Astrocyte (in vitro differentiated cells and primary cell): ENCODE data around the gene LMLN. TPM values are rescaled to one million over a fixed set of nuclear protein-coding genes. Genes with fewer than 3 reads are reported as not detected.

Source experiments
- DNase-seq: peaks from one replicate; pipeline ENCODE4 v3.0.0-alpha.2; 2010; ENCODE audit warnings: low read depth
- FAIRE-seq: peaks from 2 replicates; lab custom pipeline; 2011; peaks lifted over from hg19 to GRCh38; lab: Jason Lieb, UNC
- H2AFZ ChIP-seq: 2 replicates; pipeline ENCODE4 v1.6.0; 2012; ENCODE audit warnings: low read depth, low read length, inconsistent platforms
- H3K27ac ChIP-seq: 2 replicates; pipeline ENCODE4 v1.5.1; 2011; ENCODE audit warnings: low read depth, low read length, inconsistent platforms
- H3K27me3 ChIP-seq: 2 replicates; pipeline ENCODE4 v1.6.0; 2011; ENCODE audit warnings: low read length, inconsistent platforms; ENCODE audit not compliant: insufficient read depth
- H3K36me3 ChIP-seq: 2 replicates; pipeline ENCODE4 v1.5.1; 2011; ENCODE audit warnings: low read length, inconsistent platforms; ENCODE audit not compliant: insufficient read depth
- H3K4me1 ChIP-seq: 2 replicates; pipeline ENCODE4 v1.5.1; 2011; ENCODE audit warnings: low read length, inconsistent platforms; ENCODE audit not compliant: insufficient read depth
- H3K4me2 ChIP-seq: 2 replicates; pipeline ENCODE4 v1.6.0; 2012; ENCODE audit warnings: low read length, inconsistent platforms
- H3K4me3 ChIP-seq: 2 replicates; pipeline ENCODE4 v1.5.1; 2011; ENCODE audit warnings: low read depth, mild to moderate bottlenecking, low read length, inconsistent platforms; ENCODE audit not compliant: insufficient read depth
- H3K79me2 ChIP-seq: 2 replicates; pipeline ENCODE4 v1.6.0; 2012; ENCODE audit warnings: mild to moderate bottlenecking, low read length, inconsistent platforms; ENCODE audit not compliant: insufficient read depth
- H3K9ac ChIP-seq: 2 replicates; pipeline ENCODE4 v1.6.0; 2012; ENCODE audit warnings: mild to moderate bottlenecking, low read length, inconsistent platforms
- H3K9me3 ChIP-seq: 2 replicates; pipeline ENCODE4 v1.5.1; 2012; ENCODE audit warnings: low read depth, mild to moderate bottlenecking, low read length, inconsistent platforms; ENCODE audit not compliant: insufficient read depth
- H4K20me1 ChIP-seq: 2 replicates; pipeline ENCODE4 v1.6.0; 2012; ENCODE audit warnings: low read length, inconsistent platforms; ENCODE audit not compliant: insufficient read depth
- H3K27ac Mint-ChIP-seq: one replicate; pipeline ENCODE4 v1.8.0; 2021; ENCODE audit warnings: mild to moderate bottlenecking, mixed read lengths; ENCODE audit not compliant: unreplicated experiment
- H3K27me3 Mint-ChIP-seq: one replicate; pipeline ENCODE4 v1.8.0; 2021; ENCODE audit warnings: low read depth, mixed read lengths; ENCODE audit not compliant: unreplicated experiment
- H3K36me3 Mint-ChIP-seq: one replicate; pipeline ENCODE4 v1.8.0; 2021; ENCODE audit warnings: low read depth, mixed read lengths; ENCODE audit not compliant: unreplicated experiment
- H3K4me1 Mint-ChIP-seq: one replicate; pipeline ENCODE4 v1.8.0; 2021; ENCODE audit warnings: low read depth, mixed read lengths; ENCODE audit not compliant: unreplicated experiment
- H3K4me3 Mint-ChIP-seq: one replicate; pipeline ENCODE4 v1.8.0; 2021; ENCODE audit warnings: mild to moderate bottlenecking, moderate library complexity, mixed read lengths; ENCODE audit not compliant: unreplicated experiment
- H3K9me3 Mint-ChIP-seq: one replicate; pipeline ENCODE4 v1.8.0; 2021; ENCODE audit warnings: mild to moderate bottlenecking, mixed read lengths; ENCODE audit not compliant: unreplicated experiment
- CTCF ChIP-seq: IDR thresholded peaks from 2 replicates; pipeline ENCODE4 v1.5.1; 2011; ENCODE audit warnings: low read depth, mild to moderate bottlenecking, inconsistent platforms, low read length, moderate library complexity; ENCODE audit not compliant: insufficient read depth
- EZH2 ChIP-seq: IDR thresholded peaks from 2 replicates; pipeline ENCODE4 v1.6.1; 2012; ENCODE audit warnings: mild to moderate bottlenecking, low read length, inconsistent platforms; ENCODE audit not compliant: insufficient read depth
- total RNA-seq: library from RNA; stranded (reverse); gene quantifications from 2 replicates; pipeline ENCODE4 v1.2.1, GENCODE V29; 2021

LMLN gene
- total RNA-seq, 1 donor from 2014 or later, result 6.5 TPM

GRCh38 chr3:198027799-198028390 lies 67.9 kb downstream of the LMLN start:
- Histone ChIP-seq H4K20me1 (no peaks in the 10 kb centered on the region), H3K27ac (no peak overlapping the region), H3K9ac (no peak overlapping the region), H3K27me3 (no peaks in the 10 kb centered on the region), H3K79me2 (no peaks in the 10 kb centered on the region), H3K36me3 (no peaks in the 10 kb centered on the region), H3K4me3 (no peak overlapping the region), H3K4me2 (no peak overlapping the region), H2AFZ (no peak overlapping the region), H3K4me1 (no peaks in the 10 kb centered on the region), H3K9me3 (no peaks in the 10 kb centered on the region)
- FAIRE-seq (peak; percentile 13), DNase-seq (no peak)
- Mint-ChIP-seq H3K4me3 (no peak overlapping the region), H3K27ac (no peak overlapping the region), H3K36me3 (no peaks in the 10 kb centered on the region), H3K27me3 (no peaks in the 10 kb centered on the region), H3K4me1 (no peaks in the 10 kb centered on the region), H3K9me3 (no peaks in the 10 kb centered on the region)
- TF ChIP-seq EZH2 (no peak), CTCF (no peak)

GRCh38 chr3:198028718-198029117 lies 68.7 kb downstream of the LMLN start:
- DNase-seq (peak; percentile 41), FAIRE-seq (no peak)
- no peaks in the 10 kb centered on the region for H3K9me3 Mint-ChIP-seq
- H3K27ac Mint-ChIP-seq, result no peak overlapping the region
- Histone ChIP-seq H3K27me3 (no peaks in the 10 kb centered on the region), H3K9me3 (no peaks in the 10 kb centered on the region), H4K20me1 (no peaks in the 10 kb centered on the region), H3K36me3 (no peaks in the 10 kb centered on the region), H3K4me1 (no peaks in the 10 kb centered on the region), H3K4me2 (no peak overlapping the region), H3K9ac (no peak overlapping the region), H3K79me2 (no peaks in the 10 kb centered on the region), H3K4me3 (no peak overlapping the region), H2AFZ (no peak overlapping the region), H3K27ac (no peak overlapping the region)
- no peaks in the 10 kb centered on the region for H3K4me1 Mint-ChIP-seq
- H3K4me3 Mint-ChIP-seq, result no peak overlapping the region
- no peak for TF ChIP-seq EZH2
- TF ChIP-seq CTCF, result no peak
- no peaks in the 10 kb centered on the region for H3K27me3 Mint-ChIP-seq
- no peaks in the 10 kb centered on the region for H3K36me3 Mint-ChIP-seq

GRCh38 chr3:198030125-198030524 lies 70.1 kb downstream of the LMLN start:
- Histone ChIP-seq H3K79me2 (no peaks in the 10 kb centered on the region), H3K9me3 (no peaks in the 10 kb centered on the region), H3K9ac (no peak overlapping the region), H3K27me3 (no peaks in the 10 kb centered on the region), H2AFZ (no peak overlapping the region), H3K4me3 (no peak overlapping the region), H3K36me3 (no peaks in the 10 kb centered on the region), H4K20me1 (no peaks in the 10 kb centered on the region), H3K4me2 (no peak overlapping the region), H3K27ac (no peak overlapping the region), H3K4me1 (no peaks in the 10 kb centered on the region)
- Mint-ChIP-seq H3K9me3 (no peaks in the 10 kb centered on the region), H3K4me1 (no peaks in the 10 kb centered on the region), H3K27ac (no peak overlapping the region), H3K27me3 (no peaks in the 10 kb centered on the region), H3K4me3 (no peak overlapping the region), H3K36me3 (no peaks in the 10 kb centered on the region)
- DNase-seq (no peak), FAIRE-seq (no peak)
- TF ChIP-seq CTCF, result no peak
- no peak for TF ChIP-seq EZH2
